Measurements from ENCODE around the gene SHMT2. TPM values are rescaled to one million over a fixed set of nuclear protein-coding genes. Genes with fewer than 3 reads are reported as not detected.

SHMT2 gene
- total and polyA plus RNA-seq, 2 donors from 2014 or later = 49.3 to 70.1 TPM

DNA sequence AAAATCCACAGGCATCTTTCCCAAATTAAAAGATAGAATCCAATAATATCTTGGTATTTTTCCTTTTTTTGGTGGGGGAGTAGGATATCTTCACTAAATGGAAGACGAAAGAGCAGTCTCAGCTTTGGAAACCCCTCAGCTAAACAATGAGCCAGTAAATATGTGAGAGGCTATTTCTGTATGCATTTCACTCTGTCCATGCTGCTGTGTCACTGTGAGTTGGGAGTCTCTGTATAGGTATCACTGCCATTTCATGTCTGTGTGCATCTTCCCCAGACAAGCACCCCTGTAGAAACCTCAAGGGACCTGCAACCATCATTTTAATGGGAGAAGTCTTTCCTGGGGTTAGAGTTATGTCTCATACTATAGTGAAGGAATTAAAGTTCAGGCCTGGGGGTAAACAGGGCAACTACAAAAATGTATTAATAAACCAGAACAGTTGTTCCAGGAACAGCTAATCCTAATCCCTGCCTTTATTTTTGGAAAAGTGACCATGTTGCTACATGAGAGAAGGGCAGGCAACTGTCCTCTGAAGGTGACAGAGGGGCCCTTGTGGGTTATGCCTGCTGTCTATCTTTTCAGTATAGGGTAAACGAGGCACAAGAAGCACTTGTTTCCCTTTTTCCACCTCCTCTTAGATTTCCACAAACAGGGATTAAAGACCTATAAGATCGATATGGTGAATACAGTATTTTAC lies 32.8 kb downstream of the SHMT2 start:
- Histone ChIP-seq H3K27me3 (ENCODE audit: control insufficient read depth, insufficient read depth, low read length) (no peaks in the 10 kb centered on the region), H3K4me3 (ENCODE audit: low read length in 3 of 3) (no peak overlapping the region), H3K9me3 (ENCODE audit: control insufficient read depth in 2 of 3, insufficient read depth in 1 of 3, low read length in 3 of 3) (no peaks in the 10 kb centered on the region), H3K9ac (ENCODE audit: low read length in 3 of 3) (no peak overlapping the region), H3K36me3 (ENCODE audit: control insufficient read depth in 2 of 3, insufficient read depth in 3 of 3, low read length in 3 of 3) (peaks cover 6 to 48% (median 28%) of the 10 kb centered on the region in 3 donors), H3K4me1 (ENCODE audit: control insufficient read depth in 2 of 3, insufficient read depth in 2 of 3, low read depth in 1 of 3, low read length in 3 of 3) (no peaks in the 10 kb centered on the region), H3K27ac (ENCODE audit: low read depth in 2 of 2, low read length in 2 of 2) (no peak overlapping the region)
- DNase-seq (no peak), FAIRE-seq (no peak)
- intact Hi-C loops (cut with DNase I) = loop anchor here (10.0 kb wide), 1 partner anchor 193 kb away; the partner anchor contains the start of genes GLI1 and INHBE
- TF ChIP-seq, protein P1, sequence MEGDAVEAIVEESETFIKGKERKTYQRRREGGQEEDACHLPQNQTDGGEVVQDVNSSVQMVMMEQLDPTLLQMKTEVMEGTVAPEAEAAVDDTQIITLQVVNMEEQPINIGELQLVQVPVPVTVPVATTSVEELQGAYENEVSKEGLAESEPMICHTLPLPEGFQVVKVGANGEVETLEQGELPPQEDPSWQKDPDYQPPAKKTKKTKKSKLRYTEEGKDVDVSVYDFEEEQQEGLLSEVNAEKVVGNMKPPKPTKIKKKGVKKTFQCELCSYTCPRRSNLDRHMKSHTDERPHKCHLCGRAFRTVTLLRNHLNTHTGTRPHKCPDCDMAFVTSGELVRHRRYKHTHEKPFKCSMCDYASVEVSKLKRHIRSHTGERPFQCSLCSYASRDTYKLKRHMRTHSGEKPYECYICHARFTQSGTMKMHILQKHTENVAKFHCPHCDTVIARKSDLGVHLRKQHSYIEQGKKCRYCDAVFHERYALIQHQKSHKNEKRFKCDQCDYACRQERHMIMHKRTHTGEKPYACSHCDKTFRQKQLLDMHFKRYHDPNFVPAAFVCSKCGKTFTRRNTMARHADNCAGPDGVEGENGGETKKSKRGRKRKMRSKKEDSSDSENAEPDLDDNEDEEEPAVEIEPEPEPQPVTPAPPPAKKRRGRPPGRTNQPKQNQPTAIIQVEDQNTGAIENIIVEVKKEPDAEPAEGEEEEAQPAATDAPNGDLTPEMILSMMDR (IDR thresholded peaks at IDR 0.05; ENCODE audit: borderline replicate concordance, extremely low read depth, insufficient read depth) = no peak

DNA sequence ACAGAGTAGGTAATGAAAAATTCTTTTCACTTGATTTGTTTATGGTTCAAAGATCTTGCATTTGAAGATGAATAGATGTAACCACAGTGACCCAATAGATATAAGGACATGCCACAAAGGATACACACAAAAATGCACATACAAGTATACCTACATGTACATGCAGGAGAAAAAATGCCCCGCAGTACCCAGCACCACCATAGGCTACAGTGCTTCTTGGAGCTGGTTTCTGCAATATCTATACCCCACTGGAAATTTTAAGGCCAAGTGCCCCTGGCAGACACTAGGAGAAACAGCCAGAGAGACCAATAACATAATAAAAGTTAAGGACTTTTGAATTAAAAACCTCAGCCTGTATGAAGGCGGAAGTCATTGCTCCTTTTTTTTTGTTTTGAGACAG lies 33.6 kb downstream of the SHMT2 start:
- Histone ChIP-seq H3K4me3 (ENCODE audit: low read length in 3 of 3) (no peak overlapping the region), H3K36me3 (ENCODE audit: control insufficient read depth in 2 of 3, insufficient read depth in 3 of 3, low read length in 3 of 3) (peaks cover 4 to 41% (median 25%) of the 10 kb centered on the region in 3 donors), H3K27ac (ENCODE audit: low read depth in 2 of 2, low read length in 2 of 2) (no peak overlapping the region), H3K27me3 (ENCODE audit: control insufficient read depth, insufficient read depth, low read length) (no peaks in the 10 kb centered on the region), H3K9ac (ENCODE audit: low read length in 3 of 3) (no peak overlapping the region), H3K9me3 (ENCODE audit: control insufficient read depth in 2 of 3, insufficient read depth in 1 of 3, low read length in 3 of 3) (no peaks in the 10 kb centered on the region), H3K4me1 (ENCODE audit: control insufficient read depth in 2 of 3, insufficient read depth in 2 of 3, low read depth in 1 of 3, low read length in 3 of 3) (no peaks in the 10 kb centered on the region)
- DNase-seq (no peak), FAIRE-seq (no peak)
- TF ChIP-seq, protein P1 (IDR thresholded peaks at IDR 0.05; ENCODE audit: borderline replicate concordance, extremely low read depth, insufficient read depth) = no peak
- intact Hi-C loops (cut with DNase I) = loop anchor here (10.0 kb wide), 1 partner anchor 192 kb away; the partner anchor contains the start of genes GLI1 and INHBE

DNA sequence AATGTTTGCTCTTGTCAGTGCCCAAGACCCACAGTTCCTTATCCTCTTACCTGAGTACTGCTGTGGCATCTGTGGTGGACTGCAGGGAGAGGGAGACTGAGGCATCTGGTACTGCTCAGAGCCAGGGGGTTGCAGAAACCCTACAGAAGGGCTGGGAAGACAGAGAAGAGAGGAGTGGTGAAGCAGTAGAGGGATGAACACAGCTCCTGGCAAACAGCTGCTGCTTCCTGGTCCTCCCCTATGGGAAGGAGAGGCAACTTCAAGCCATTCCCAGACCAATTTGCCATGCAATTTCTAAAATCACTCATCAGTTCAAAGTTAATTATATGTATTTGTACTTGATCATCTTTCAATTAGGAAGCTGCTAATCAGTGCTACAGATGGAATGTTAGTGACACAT lies 37.2 kb downstream of the SHMT2 start:
- Histone ChIP-seq H3K9ac (ENCODE audit: low read length in 3 of 3) (no peak overlapping the region), H3K27ac (ENCODE audit: low read depth in 2 of 2, low read length in 2 of 2) (no peak overlapping the region), H3K4me1 (ENCODE audit: control insufficient read depth in 2 of 3, insufficient read depth in 2 of 3, low read depth in 1 of 3, low read length in 3 of 3) (no peaks in the 10 kb centered on the region), H3K36me3 (ENCODE audit: control insufficient read depth in 2 of 3, insufficient read depth in 3 of 3, low read length in 3 of 3) (peaks cover 10 to 36% (median 32%) of the 10 kb centered on the region in 3 donors), H3K27me3 (ENCODE audit: control insufficient read depth, insufficient read depth, low read length) (no peaks in the 10 kb centered on the region), H3K9me3 (ENCODE audit: control insufficient read depth in 2 of 3, insufficient read depth in 1 of 3, low read length in 3 of 3) (no peaks in the 10 kb centered on the region), H3K4me3 (ENCODE audit: low read length in 3 of 3) (no peak overlapping the region)
- intact Hi-C loops (cut with DNase I) = loop anchor here (10.0 kb wide), 1 partner anchor 188 kb away; the partner anchor contains the start of genes GLI1 and INHBE
- TF ChIP-seq, protein P1 (IDR thresholded peaks at IDR 0.05; ENCODE audit: borderline replicate concordance, extremely low read depth, insufficient read depth) = no peak
- DNase-seq (no peak), FAIRE-seq (no peak)

All from kidney (tissue), 14 donors.